Chondrocyte (in vitro differentiated cells): ENCODE measurements around the gene TAGLN2. TPM values are rescaled to one million over a fixed set of nuclear protein-coding genes. Genes with fewer than 3 reads are reported as not detected.

ENCODE experiments used
- DNase-seq: peaks from one replicate; pipeline ENCODE4 v3.0.0; 2021; ENCODE audit warnings: mixed read lengths, low spot score
- H3K27ac Mint-ChIP-seq: one replicate; pipeline ENCODE4 v1.8.0; 2021; ENCODE audit warnings: mild to moderate bottlenecking, moderate library complexity, mixed read lengths; ENCODE audit not compliant: unreplicated experiment
- H3K27me3 Mint-ChIP-seq: 2 replicates; pipeline ENCODE4 v1.8.0; 2021; ENCODE audit warnings: low read depth, mixed read lengths
- H3K36me3 Mint-ChIP-seq: 2 replicates; pipeline ENCODE4 v1.8.0; 2021; ENCODE audit warnings: low read depth, mixed read lengths
- H3K4me1 Mint-ChIP-seq: 2 replicates; pipeline ENCODE4 v1.8.0; 2021; ENCODE audit warnings: low read depth, mild to moderate bottlenecking, mixed read lengths
- H3K4me3 Mint-ChIP-seq: one replicate; pipeline ENCODE4 v1.8.0; 2021; ENCODE audit warnings: mild to moderate bottlenecking, moderate library complexity, mixed read lengths; ENCODE audit not compliant: unreplicated experiment
- H3K9me3 Mint-ChIP-seq: 2 replicates; pipeline ENCODE4 v1.8.0; 2021; ENCODE audit warnings: low read depth, mixed read lengths
- total RNA-seq: library from RNA; stranded (reverse); gene quantifications from 3 replicates; pipeline ENCODE4 v1.2.1, GENCODE V29; 2021
- TF ChIP-seq, protein P1 (sequence below): fragments of 200-600 bp; sonication (generic); IDR thresholded peaks from 2 replicates; pipeline ENCODE4 v1.5.0; 2021; ENCODE audit warnings: antibody characterized with exemption, mild to moderate bottlenecking, moderate library complexity

TAGLN2 gene
- total RNA-seq, 1 donor from 2014 or later: 392 TPM

DNA sequence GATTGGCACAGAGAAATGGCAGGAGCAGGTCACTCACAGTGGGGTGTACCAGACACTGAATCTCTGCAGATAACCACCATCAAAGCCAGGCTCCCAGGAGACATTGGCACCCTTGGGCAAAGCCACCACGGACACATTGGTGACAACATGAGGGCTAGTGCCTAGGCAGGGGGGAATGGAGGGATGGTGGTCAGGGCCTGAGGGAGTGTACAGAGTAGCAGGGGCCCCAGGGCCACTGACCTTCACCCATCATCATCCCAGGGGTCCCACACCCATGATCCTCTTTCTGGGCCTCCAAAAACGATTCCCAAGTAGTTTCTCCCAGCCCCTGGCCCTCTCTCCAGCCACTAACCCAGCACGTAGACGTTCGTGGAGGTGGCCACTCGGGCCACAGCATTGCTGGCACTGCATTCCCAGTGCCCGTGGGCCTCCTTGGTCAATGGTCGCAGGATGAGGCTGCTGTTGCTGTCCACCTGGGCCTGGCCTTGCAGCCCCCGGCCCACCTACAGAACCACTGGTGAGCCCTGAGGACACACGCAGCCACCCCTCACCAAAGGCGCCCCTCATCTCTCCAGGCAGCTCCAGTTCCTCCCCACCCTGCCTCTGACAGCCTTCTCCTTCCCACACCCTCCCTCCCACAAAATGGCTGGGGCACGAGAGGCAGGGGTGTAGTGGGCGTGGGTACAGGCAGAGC, 5.9 kb upstream of the TAGLN2 start:
- H3K9me3 Mint-ChIP-seq: no peaks in the 10 kb centered on the region
- H3K27ac Mint-ChIP-seq: no peak overlapping the region
- no peak for DNase-seq
- no peak overlapping the region for H3K4me3 Mint-ChIP-seq
- no peaks in the 10 kb centered on the region for H3K36me3 Mint-ChIP-seq
- TF ChIP-seq, protein P1, sequence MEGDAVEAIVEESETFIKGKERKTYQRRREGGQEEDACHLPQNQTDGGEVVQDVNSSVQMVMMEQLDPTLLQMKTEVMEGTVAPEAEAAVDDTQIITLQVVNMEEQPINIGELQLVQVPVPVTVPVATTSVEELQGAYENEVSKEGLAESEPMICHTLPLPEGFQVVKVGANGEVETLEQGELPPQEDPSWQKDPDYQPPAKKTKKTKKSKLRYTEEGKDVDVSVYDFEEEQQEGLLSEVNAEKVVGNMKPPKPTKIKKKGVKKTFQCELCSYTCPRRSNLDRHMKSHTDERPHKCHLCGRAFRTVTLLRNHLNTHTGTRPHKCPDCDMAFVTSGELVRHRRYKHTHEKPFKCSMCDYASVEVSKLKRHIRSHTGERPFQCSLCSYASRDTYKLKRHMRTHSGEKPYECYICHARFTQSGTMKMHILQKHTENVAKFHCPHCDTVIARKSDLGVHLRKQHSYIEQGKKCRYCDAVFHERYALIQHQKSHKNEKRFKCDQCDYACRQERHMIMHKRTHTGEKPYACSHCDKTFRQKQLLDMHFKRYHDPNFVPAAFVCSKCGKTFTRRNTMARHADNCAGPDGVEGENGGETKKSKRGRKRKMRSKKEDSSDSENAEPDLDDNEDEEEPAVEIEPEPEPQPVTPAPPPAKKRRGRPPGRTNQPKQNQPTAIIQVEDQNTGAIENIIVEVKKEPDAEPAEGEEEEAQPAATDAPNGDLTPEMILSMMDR: no peak
- peaks cover 15% of the 10 kb centered on the region for H3K27me3 Mint-ChIP-seq
- peaks cover 1% of the 10 kb centered on the region for H3K4me1 Mint-ChIP-seq

DNA sequence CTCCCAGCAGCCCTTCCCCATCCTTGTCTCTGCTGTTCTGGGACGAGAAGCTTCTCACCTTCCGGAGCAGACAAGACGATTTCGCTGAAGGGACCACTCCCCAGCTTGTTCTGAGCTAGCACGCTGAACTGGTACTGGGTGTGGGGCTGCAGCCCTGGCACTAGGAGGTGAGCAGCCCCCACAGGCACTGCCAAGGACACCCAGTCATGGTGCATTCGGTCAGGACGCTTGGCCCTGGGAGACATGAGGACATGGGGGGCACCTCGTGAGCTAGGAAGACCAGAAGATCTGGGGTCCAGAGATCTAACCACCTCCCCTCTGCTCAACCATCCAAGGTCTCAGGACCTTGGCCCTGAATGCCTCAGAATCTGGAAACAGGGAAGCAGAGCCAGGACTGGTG, 5.3 kb upstream of the TAGLN2 start:
- Mint-ChIP-seq H3K9me3 (no peaks in the 10 kb centered on the region), H3K27me3 (peaks cover 11% of the 10 kb centered on the region), H3K27ac (no peak overlapping the region), H3K4me1 (peaks cover 8% of the 10 kb centered on the region), H3K4me3 (no peak overlapping the region), H3K36me3 (no peaks in the 10 kb centered on the region)
- no peak for DNase-seq
- TF ChIP-seq, protein P1: no peak

DNA sequence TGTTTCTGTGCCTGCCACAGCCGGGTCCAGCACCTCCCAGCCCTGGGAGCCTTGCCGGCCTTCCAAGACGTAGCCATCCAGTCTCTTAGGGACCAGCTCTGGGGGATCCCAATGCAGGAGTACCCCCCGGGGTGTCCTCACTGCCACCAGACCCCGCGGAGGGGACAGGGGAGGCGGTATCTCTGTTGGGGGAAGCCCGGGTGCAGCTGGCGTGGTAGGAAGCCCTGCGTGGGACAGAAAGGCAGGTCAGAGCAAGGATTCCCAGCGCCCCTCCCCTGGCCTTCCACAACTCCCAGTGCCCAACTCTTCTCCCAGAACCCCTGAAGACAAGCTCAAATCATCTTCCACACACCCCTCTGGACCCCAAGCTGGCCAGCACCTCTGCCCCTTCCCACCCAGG, 4.9 kb upstream of the TAGLN2 start:
- H3K4me1 Mint-ChIP-seq: peaks cover 12% of the 10 kb centered on the region
- no peaks in the 10 kb centered on the region for H3K9me3 Mint-ChIP-seq
- no peak overlapping the region for H3K4me3 Mint-ChIP-seq
- H3K27me3 Mint-ChIP-seq: peaks cover 7% of the 10 kb centered on the region
- no peak for DNase-seq
- H3K36me3 Mint-ChIP-seq: no peaks in the 10 kb centered on the region
- TF ChIP-seq, protein P1: no peak
- no peak overlapping the region for H3K27ac Mint-ChIP-seq

DNA sequence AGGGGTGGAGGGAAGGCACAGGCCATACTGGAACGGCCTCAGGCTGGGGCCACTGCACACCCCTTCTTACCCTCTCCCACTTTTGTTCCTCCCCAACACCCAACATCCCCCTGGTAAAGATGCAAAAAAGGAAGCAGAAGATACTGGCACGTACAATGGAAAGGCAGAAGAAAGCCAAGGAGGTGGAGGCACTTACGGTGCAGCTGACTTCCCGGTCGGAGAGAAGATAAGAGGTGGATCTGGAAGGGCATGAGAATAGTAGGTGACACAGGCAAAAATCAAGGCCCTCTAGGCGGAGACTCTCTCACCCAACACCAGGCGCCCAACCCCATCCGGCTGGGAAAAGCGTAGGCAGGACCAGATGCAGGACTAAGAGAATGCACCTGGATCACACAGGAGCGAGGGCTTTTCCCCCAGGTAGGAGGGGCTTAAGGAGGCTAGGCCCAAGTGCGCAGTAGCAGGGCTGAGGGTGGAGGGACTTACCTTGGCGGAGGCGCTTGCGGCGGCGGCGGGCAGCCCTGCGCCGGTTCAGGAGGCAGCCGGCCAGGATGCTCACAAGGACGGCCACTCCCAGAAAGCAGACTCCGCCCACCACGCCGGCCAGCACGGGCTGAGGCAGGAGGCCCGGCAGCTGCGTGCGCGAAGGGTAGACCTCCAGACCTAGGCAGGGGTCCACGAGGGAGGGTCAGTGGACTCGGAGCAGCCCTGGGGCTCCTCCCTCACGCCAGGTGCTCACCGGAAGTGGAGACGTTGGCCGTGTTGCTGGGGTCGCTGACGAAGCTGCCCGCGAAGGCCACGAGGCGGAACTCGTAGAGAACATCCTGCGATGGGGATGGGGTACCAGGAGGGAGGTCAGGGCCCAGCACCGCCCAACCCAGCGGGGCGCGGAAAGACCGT, 4.1 kb upstream of the TAGLN2 start:
- Mint-ChIP-seq H3K27me3 (peaks cover 2% of the 10 kb centered on the region), H3K36me3 (no peaks in the 10 kb centered on the region), H3K27ac (no peak overlapping the region), H3K9me3 (no peaks in the 10 kb centered on the region), H3K4me3 (no peak overlapping the region), H3K4me1 (peaks cover 12% of the 10 kb centered on the region)
- TF ChIP-seq, protein P1: no peak
- DNase-seq: no peak

DNA sequence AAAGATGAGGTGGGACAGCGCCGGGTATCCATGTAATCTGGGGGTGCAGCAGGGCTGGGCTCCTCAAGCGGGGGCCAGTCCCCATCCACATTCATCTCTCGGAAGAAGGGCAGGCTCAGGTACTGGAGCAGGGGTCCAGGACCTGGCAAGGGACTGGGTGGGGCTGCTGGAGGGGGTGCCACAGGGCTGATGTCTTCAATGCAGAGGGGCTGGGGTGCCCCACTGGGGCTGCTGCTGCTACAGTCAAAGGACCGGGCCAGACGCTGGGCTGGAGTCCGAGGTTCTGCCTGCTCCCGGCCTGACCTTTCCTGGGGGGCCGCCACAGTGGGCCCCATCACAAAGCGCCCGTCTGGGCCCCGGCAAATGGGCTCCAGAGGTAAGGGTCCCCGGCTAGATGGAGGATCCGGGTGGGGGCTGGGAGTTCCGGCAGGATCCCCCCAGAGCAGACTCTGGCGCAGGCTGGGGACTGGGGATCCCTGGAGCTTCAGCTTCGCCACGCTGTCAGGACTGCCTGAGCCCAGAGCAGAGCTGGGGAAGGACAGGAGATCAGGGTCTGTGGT, 3.3 kb upstream of the TAGLN2 start:
- Mint-ChIP-seq H3K27ac (no peak overlapping the region), H3K4me3 (no peak overlapping the region), H3K36me3 (peaks cover 3% of the 10 kb centered on the region), H3K9me3 (no peaks in the 10 kb centered on the region), H3K4me1 (peaks cover 16% of the 10 kb centered on the region), H3K27me3 (peaks cover 2% of the 10 kb centered on the region)
- TF ChIP-seq, protein P1: no peak
- DNase-seq: no peak
